ENCODE measurements around the gene EPN1. TPM values are rescaled to one million over a fixed set of nuclear protein-coding genes. Genes with fewer than 3 reads are reported as not detected.

Gene EPN1
- 181 TPM for polyA plus RNA-seq (2013, experiment 1 of 2; ENCODE audit: insufficient read length)
- polyA plus RNA-seq (2013, experiment 2 of 2; ENCODE audit: insufficient read length) = 156 TPM

DNA sequence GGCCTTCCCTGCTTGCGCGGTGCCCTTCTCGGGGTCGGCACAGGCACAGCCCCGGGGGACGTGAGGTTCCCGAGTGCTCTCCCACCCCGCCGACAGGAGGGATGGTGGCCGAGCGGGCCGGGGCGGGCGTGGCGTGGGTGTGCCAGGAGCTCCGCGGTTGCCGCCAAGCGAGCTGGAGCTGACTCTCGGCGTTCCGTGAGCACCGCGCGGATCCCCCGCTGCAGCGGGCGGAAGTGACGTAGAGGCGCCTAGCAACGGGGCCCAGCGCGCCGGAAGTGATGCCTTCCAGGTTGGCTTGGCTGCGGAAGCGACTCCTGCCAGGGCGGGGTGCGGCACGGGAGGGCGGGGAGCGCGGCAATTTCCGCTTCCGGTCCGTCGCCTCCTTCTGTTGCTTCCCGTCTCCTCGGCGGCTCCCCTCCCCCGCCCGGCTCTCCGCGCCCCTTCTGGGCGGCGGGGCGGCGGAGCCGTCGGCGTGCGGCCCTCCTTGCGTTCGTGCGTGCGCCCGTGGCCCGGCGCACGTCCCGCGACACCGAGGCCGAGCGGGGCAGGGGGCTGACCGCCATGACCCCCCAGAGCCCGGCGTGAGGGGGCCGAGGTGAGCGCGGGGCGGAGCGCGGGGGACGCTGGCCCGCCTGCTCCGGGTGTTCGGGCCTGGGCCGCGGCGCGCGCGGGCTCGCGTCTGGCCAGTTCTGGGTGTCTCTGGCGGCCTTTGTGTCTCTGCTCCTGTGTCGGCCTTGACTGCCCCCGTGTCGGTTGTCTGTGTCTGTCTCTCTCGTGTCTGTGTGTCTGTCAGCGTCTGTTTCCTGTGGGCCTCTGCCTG is at the start of gene EPN1:
Gene EPN1 (plus strand): TSS at position 386 of the 820 bp plus-strand sequence. CDS start 3,402 bp downstream, outside the sequence.
- peak; percentile 97 for DNase-seq

DNA sequence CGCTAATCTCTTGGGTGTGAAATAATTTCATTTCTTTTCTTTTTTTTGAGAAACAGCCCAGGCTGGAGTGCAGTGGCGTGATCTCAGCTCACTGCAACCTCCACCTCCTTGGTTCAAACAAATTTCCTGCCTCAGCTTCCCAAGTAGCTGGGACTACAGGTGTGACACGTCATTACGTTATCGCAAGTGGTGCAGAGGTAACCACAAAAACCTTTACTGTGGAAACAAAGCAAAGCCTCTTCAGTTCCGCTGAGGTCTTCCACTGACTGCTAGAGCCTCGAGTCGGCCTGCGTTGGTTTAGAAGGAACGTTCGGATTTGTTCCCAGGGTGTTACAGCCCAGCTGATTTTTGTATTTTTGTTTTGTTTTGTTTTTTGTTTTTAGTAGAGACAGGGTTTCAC is 48.7 kb upstream of the EPN1 start:
- no peak for DNase-seq

DNA sequence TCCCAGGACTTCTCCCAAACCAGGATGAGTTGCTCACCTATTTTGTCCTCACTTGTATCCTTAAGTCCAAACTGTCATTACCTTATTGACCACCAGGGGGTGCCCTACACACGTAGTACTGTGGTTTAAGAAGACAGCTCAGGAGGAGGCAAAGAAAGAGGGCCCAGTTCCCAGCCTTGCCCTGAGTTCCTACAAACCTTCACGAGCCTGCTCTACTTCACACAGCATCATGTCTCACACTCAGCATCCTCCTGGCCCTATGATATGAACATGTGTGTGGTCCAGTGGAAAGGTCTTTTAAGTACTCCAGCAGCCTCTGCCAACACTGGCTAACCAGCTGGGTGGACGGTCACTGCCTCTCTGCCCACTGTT is 42.6 kb upstream of the EPN1 start:
- peak; percentile 92 for DNase-seq

DNA sequence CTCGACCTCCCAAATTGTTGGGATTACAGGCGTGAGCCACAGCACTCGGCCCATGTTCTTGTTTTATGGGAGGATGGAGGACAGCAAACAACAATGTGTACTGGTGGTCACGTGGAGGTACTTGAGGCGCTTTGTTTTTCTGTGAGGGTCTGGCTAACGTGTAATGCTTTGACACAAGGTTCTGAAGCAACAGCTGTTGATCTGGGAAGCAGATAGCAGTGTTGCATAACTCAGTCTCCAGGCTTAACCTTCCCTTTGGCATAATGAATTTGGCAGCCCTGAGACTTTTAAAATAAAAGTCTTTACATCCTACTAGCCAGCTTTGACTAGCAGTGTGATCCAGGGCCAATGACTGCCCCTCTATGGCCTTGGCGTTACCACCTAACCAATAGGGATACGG is 41.2 kb upstream of the EPN1 start:
- DNase-seq = no peak

DNA sequence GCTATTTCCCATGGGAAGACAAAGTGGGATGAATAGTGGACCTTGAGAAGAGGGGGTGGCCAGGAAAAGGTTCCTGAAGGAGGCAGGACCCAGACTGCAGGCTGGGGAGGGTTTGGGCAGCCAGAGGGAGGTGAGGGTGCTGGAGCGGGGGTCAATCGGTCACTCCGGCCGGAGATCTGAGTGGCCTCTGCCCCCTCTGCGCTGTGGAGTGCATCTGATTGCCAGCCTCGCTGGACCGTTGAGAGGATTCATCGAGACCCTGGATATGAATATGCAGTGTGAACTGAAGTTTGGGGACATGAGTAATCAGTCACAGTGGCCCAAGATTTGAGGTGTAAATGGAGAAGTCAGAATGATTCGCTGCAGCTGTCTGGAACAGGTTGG is 39.7 kb upstream of the EPN1 start:
- DNase-seq = no peak

DNA sequence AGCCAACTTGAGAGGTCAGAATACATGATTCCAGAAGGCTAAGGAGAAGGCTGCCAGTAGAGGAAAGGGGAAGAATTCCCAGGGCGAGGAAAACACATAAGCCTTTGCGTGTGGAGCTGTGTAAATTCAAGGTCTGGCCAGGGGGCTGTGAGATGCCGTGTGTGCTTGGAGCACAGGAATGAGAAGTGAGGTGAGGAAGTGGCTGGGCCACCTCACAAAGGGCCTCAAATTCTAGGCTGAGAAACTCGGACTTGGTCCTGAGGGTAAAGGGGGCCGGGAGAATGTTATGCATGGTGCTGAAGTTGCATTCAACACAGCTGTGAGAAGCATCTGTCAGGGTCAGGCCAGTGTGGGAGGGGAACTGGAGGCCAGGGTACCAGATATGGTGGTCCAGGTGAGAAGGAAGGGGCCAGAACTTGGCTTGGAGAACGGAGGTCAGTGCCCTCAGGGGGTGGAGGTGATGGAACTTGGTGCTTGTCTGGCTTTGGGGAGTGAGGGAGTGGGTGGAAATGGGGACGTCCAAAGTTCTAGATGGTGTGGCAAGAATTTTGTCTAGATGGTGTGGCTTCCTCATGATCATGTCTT is 39.1 kb upstream of the EPN1 start:
- DNase-seq = no peak

DNA sequence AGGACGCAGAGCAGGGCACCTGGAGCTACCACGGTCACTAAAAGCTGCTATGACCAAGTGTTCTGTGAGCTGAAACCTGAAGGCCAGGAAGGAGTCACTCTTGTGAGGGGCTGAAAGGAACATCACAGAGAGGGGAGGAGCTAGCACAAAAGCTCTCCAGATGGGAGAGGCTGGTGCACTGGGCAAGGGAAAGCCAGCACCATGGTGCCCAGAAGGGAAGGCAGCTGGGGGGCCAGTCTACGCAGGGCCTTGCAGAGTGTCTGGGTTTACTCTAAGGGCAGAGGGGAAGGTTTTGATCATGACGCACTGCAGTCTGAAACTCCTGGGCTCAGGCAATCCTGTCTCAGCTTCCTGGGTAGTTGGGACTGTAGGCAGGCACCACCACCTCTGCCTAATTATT is 38.3 kb upstream of the EPN1 start:
- DNase-seq = no peak

DNA sequence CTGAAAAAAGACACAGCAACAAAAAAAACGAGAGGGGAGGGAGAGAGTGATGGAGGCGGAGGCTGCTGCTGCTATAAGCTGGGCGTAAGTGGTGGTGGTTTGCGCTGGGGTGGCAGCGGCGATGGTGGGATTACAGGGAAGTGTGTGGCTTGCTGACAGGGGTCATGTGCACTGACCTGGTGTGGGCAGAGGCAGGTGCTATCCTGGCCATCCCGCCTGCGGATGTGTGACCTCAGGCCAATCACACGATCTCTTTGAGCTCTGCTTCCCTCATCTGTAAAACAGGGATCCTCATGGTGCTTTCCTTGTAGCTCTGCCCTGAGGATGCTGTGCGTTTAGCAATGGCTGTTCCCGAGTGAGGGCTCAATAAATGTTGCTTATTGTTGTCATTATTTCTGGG is 37.5 kb upstream of the EPN1 start:
- DNase-seq = no peak

DNA sequence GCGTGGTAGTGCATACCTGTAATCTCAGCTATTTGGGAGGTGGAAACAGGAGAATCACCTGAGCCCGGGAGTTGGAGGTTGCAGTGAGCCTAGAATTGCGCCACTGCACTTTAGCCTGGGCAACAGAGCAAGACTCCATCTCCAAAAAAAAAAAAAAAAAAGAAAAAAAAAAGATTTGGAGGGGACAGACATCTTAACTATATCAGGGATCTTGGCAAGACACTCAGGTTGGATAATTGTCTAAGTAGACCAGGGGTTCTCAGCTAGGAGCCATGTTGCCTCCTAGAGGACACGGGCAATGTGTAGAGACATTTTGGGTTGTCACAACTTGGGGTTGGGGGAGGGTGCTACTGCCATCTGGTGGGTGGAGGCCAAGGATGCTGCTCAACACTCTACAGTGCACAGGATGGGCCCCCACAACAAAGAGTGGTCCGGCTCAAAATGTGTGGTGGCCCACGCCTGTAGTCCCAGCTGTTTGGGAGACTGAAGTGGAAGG is 36.1 kb upstream of the EPN1 start:
- peak; percentile 55 for DNase-seq

DNA sequence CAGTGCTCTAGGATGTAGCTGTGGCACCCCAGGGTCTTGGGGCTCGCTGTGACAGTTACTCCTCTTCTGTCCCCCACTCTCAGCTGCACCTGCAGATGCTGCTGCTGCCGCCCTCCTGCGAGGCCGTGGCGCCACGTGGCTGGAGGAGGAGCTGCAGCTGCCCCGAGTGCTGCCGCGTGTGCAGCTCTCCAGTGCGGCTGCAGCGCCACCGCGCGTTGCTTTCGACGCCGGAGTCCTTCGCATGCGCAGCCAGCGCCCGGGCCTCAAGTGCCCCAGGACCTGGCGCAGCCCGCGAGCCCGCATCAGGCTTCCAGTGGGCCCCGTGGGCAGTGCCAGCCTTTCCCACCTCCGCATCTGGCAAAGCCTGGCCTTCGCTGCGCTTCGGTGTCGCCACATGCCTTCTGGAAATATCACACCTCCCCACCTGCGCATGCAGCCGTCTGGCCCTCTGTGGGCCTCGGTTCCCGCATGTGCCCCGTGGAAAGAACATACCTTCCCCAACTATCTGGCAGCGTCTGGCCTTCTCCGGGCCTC is 34.9 kb upstream of the EPN1 start:
- peak; percentile 82 for DNase-seq

DNA sequence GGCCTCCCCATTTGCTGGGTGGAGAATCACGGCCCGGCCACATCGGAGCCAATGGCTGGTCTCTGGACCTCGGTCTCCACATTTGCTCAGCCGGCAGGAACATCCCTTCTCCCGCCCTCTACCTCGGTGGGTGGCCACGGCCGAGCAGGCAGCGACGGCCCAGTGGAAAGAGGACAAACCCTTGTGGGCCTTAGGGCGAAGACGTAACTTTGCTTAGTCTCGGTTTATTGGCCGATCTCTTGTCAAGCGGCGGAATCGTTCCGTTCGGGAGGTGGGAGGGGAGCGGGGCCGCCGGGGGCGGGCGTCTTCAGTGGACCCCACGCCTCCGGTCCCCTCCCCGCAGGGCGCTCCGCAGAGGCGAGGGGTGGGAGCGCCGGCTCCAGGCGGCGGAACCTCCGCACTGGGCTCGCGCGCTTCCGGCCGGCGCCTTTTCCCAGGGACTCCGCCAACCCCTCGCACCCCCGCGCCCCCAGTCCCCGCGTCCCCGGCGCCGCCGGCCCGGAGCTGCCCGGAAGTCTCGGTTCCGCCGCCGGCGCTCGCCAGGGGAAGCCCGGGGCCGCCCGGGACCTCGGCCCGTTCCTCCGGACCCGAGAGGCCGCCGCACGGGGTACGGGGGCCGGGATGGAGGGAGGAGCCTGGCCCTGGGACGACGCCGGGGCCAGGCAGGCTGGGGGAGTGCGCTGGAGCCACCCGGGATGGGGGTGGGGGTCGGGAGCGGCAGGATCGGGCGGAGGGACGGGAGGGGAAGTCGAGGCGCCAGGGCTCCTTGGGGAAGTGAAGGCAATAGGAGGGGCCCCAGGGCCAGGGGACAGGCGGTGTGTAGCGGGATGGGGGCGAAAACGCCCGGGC is 34.2 kb upstream of the EPN1 start, which contains the start of gene ZNF580:
Gene ZNF580 (plus strand): TSS at position 426 of the 849 bp plus-strand sequence. CDS start 1,507 bp downstream, outside the sequence.
- peak; percentile 87 for DNase-seq

DNA sequence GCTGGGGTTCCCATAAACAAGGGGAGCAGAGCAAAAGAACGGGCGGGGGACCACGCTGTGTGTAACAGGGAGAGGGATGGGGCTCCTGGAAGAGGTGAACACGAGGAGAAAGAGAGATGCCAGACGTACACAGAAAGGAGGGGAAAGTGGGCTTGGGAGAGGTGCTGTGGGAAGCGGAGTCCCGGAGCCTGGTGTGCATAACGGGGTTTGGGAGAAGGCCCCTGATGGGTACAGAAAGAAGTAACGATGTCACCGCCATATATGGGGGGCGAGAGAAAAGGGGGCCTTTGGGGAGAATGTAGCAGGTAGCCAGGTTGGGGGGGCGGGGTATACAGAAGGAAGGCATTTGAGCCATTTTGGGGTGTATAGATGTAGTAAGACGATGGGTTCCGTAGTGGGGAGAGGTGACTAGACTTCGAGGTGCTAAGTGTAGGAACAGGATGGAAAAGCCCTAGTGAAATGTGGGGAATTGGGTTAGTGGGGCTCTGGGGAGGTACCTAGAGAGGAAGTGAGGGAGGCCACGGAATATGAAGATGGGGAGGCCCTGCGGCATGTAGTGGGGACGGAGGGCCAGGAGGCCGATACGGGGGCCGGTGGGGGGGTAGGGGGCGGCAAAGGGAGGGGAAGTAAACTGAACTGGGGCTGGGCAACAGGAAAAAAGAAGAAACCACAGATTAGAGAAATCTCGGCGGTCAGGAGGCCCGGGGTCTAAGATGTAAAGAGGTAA is 33.4 kb upstream of the EPN1 start:
- DNase-seq = no peak

DNA sequence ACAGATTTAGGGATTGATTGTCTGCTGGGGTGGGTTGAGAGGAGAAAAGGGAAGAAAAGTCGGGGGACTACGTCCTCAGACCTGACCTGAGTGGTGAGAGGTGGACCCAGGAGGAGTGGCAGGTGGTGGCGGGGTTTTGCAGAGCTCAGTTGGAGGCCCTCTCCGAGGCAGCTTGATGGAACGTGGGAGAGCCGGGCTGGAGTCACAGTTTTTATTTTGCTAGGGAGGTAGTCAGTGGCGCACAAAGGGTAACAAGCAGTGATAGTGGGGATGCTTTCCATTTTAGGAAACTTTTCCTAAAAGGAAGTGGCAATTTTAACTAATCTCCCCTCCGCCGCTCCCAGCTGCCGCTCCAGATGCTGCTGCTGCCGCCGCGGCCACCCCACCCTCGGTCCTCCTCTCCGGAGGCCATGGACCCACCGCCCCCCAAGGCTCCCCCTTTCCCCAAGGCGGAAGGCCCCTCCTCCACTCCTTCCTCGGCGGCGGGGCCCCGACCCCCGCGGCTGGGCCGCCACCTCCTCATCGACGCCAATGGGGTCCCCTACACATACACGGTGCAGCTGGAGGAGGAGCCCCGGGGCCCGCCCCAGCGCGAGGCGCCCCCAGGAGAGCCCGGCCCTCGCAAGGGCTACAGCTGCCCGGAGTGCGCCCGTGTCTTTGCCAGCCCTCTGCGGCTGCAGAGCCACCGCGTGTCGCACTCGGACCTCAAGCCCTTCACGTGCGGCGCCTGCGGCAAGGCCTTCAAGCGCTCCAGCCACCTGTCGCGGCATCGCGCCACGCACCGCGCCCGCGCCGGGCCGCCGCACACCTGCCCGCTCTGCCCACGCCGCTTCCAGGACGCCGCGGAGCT is 32.6 kb upstream of the EPN1 start:
- no peak for DNase-seq

DNA sequence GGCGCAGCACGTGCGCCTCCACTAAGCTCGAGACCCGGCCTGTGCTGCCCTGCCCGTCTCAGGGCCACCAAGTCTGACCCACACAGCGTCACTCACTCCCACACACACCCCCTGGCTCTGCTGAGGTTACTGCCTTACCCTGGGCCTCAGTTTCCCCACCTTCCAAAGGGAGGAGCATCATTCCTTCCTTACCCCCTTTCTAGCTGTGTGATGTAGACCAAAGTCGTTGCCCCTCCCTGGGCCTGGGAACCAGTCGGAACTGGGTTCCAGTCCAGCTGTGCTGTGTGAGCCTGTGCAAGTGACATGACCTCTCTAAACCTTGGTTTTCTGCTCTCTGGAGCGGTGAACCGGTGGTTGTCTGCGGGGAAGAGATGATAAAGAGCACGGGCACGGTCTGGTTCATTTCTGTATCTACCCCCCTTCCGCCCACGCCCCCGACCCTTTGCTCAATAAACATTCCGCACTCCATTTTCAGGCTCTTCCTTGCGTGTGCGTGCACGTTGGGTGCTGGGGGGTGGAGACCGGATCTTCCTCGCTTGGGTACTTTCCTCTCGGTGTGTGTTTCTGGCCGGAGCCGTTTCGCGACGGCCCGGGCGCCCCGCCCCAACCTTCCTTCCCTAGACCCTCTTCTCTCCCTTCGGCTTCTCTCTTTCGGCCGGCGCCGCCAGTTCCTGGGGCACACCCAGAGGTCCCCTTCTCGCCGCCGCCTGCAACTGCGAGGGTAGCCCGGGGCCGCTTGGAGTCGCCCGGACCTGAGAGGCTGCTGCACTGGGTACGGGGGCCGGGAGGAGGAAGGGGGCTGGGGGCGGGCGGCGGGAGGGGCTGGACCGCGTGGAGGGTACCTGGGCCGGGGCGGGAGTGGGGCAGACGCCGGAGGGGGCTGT is 31.8 kb upstream of the EPN1 start, which contains the start of gene ZNF581:
Gene ZNF581 (plus strand): TSS at position 647 of the 884 bp plus-strand sequence. CDS start 923 bp downstream, outside the sequence.
- peak; percentile 73 for DNase-seq

DNA sequence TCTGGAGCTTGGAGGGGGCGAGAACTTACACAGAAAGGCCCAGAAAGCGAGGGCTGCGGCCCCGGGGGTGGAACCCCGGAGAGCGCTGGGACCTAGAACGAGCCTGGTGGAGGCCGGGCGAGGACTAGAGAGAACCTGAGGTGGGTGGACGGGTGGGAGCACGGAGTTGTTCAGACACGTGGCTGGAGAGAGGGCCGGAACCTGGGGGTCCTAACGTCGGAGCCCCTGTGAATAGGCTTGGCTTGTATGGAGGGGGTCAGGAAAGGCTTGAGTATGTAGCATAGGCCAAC is 31.2 kb upstream of the EPN1 start:
- DNase-seq = no peak

DNA sequence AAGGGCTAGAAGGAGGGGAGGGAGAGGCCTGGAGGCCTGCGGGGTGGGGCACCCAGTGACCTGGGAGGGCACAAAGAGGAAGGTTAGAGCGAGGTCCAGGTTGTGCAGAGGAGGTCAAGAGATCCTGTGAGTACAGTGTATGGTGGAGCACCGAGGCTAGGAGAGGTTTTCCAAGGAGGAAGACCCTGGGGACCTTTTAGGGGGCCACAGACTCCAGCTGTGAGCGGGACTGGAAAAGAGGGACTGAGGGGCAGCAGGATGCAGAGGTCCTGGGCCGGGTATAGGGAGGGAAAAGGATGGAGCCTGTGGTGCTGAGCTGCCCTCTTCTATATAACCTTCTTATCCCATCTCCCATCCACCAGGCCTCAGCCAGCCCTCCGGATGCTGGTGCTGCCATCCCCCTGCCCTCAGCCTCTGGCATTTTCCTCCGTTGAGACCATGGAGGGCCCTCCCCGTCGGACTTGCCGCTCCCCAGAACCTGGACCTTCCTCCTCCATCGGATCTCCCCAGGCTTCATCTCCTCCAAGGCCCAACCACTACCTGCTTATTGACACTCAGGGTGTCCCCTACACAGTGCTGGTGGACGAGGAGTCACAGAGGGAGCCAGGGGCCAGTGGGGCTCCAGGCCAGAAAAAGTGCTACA is 30.7 kb upstream of the EPN1 start:
- no peak for DNase-seq

DNA sequence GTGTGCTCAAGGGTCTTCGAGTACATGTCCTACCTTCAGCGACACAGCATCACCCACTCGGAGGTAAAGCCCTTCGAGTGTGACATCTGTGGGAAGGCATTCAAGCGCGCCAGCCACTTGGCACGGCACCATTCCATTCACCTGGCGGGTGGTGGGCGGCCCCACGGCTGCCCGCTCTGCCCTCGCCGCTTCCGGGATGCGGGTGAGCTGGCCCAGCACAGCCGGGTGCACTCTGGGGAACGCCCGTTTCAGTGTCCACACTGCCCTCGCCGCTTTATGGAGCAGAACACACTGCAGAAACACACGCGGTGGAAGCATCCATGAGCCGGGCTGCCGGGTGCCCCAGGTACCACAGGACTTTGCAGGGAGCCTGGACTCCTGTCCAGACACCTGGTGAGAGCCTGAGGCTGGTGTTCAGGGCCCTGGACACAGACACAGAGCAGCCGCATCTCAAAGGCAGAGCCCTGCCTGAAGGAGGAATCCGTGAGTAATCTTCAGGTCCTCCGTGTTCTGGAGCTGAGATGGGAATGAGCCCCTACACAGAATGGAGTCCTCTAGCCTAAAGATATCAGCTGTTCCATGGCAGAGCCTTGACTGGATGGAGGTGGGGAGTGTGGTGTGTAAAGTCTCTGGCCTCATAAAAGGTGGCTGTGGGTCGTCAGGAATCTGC is 30.0 kb upstream of the EPN1 start:
- DNase-seq = no peak

DNA sequence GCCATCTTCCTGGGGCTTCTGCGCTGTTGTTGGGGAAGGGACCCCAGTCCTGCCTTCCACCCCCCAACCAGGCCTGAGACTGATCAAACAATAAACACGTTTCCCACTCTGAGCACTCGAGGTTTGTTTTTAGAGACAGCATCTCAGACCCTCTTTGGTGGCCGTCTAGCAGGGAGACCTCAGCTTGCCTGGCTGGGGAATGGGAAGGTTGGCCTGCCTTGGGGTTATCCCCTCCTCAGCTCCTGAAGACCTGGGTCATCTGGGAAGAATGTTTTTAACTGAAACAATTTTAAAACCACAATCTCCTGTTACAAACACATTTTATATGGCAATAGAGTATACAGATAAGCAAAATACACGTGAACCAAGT is 29.5 kb upstream of the EPN1 start:
- no peak for DNase-seq

All from fibroblast of skin of scalp (primary cell).